ENCODE data around the gene MANBA. TPM values are rescaled to one million over a fixed set of nuclear protein-coding genes. Genes with fewer than 3 reads are reported as not detected.

Gene MANBA
- total RNA-seq, 1 donor from 2014 or later: 48.9 TPM

DNA sequence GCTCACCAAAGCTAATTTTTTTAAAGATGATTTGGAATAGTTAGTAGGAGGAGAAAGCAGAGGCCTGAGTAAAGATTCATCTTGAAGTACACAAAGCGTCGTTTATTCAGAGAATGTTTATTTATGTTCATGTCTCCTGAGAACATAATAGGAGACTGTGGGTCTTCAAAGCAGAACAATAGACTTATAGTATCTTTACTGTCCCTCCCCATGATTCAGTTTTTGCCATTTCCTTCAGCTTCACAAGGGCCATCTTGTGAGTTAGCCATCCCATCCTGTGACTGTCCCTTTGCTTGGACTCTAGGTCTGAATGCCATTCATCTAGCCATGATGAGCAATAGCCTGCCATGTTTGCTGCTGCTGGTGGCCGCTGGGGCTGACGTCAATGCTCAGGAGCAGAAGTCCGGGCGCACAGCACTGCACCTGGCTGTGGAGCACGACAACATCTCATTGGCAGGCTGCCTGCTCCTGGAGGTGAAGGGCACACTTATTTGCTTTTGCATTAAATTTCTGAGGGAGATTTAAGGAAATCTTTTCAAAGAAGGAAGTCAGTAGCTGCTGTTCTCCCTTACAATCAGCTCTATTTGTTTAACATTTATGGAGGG is 153.8 kb downstream of the MANBA start:
- no peaks in the 10 kb centered on the region for H3K9me3 Mint-ChIP-seq (ENCODE audit: low read depth)
- no peaks in the 10 kb centered on the region for H3K4me1 Mint-ChIP-seq (ENCODE audit: low read depth)
- TF ChIP-seq, protein P1, sequence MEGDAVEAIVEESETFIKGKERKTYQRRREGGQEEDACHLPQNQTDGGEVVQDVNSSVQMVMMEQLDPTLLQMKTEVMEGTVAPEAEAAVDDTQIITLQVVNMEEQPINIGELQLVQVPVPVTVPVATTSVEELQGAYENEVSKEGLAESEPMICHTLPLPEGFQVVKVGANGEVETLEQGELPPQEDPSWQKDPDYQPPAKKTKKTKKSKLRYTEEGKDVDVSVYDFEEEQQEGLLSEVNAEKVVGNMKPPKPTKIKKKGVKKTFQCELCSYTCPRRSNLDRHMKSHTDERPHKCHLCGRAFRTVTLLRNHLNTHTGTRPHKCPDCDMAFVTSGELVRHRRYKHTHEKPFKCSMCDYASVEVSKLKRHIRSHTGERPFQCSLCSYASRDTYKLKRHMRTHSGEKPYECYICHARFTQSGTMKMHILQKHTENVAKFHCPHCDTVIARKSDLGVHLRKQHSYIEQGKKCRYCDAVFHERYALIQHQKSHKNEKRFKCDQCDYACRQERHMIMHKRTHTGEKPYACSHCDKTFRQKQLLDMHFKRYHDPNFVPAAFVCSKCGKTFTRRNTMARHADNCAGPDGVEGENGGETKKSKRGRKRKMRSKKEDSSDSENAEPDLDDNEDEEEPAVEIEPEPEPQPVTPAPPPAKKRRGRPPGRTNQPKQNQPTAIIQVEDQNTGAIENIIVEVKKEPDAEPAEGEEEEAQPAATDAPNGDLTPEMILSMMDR (IDR thresholded peaks at IDR 0.05; ENCODE audit: unreplicated experiment): no peak
- no peak for DNase-seq (ENCODE audit: low spot score, unreplicated experiment)
- H3K4me3 Mint-ChIP-seq (ENCODE audit: low read depth): no peak overlapping the region
- H3K36me3 Mint-ChIP-seq (ENCODE audit: insufficient read depth): peaks cover 24% of the 10 kb centered on the region
- no peak overlapping the region for H3K27ac Mint-ChIP-seq
- H3K27me3 Mint-ChIP-seq: no peaks in the 10 kb centered on the region

DNA sequence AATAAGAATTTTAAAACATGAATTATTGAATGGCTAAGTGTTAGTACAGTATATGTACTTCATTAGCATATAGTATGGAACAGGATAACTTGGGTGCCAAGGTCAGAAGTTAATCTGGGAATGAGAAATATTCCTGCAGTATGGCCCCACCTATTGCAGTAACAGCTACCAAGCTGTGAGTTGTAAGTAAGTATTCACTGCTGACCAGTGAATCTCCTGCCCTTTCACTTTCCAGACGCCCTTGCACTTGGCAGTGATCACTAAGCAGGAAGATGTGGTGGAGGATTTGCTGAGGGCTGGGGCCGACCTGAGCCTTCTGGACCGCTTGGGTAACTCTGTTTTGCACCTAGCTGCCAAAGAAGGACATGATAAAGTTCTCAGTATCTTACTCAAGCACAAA is 154.5 kb downstream of the MANBA start:
- TF ChIP-seq, protein P1 (IDR thresholded peaks at IDR 0.05; ENCODE audit: unreplicated experiment): no peak
- H3K36me3 Mint-ChIP-seq (ENCODE audit: insufficient read depth): peaks cover 24% of the 10 kb centered on the region
- no peak overlapping the region for H3K27ac Mint-ChIP-seq

DNA sequence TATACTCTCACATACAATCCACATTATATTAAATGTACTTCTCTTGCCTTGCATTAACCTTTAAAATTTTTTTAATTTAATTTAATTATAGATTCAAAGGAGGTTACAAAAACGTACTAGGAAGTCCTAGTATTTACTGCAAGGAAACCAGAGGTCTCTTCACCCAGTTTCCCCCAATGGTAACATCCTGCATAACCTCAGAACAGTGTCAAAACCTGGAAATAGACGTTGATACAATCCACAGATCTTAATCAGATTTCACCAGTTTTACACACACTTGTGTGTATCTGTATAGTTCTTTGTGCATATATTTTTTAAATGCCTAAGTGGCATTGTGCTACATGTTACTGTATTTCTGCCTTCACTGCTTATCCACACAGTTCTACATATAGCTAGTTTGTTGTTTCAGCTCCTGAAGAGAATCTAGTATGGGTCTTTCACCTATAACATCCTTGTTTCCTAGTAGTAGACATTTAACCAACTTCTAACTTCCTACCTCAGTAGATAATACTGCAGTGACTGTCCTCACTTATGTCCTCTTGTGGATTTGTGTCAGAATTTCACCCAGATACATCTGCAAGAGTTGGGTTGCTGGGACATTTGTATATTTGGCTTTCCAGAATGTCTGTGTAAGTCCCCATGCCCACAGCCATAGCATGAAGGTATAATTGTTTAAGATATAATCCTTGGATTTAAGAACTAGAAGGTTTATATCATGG is 156.4 kb downstream of the MANBA start:
- DNase-seq (ENCODE audit: low spot score, unreplicated experiment): no peak
- Mint-ChIP-seq H3K27ac (no peak overlapping the region), H3K27me3 (no peaks in the 10 kb centered on the region), H3K4me1 (ENCODE audit: low read depth) (no peaks in the 10 kb centered on the region), H3K36me3 (ENCODE audit: insufficient read depth) (peaks cover 18% of the 10 kb centered on the region), H3K4me3 (ENCODE audit: low read depth) (no peak overlapping the region), H3K9me3 (ENCODE audit: low read depth) (no peaks in the 10 kb centered on the region)
- TF ChIP-seq, protein P1 (IDR thresholded peaks at IDR 0.05; ENCODE audit: unreplicated experiment): no peak

More for the DNA sequence above, 154.5 kb downstream of the MANBA start:
- no peaks in the 10 kb centered on the region for H3K9me3 Mint-ChIP-seq (ENCODE audit: low read depth)
- H3K4me3 Mint-ChIP-seq (ENCODE audit: low read depth): no peak overlapping the region
- no peak for DNase-seq (ENCODE audit: low spot score, unreplicated experiment)
- H3K27me3 Mint-ChIP-seq: no peaks in the 10 kb centered on the region
- H3K4me1 Mint-ChIP-seq (ENCODE audit: low read depth): no peaks in the 10 kb centered on the region

DNA sequence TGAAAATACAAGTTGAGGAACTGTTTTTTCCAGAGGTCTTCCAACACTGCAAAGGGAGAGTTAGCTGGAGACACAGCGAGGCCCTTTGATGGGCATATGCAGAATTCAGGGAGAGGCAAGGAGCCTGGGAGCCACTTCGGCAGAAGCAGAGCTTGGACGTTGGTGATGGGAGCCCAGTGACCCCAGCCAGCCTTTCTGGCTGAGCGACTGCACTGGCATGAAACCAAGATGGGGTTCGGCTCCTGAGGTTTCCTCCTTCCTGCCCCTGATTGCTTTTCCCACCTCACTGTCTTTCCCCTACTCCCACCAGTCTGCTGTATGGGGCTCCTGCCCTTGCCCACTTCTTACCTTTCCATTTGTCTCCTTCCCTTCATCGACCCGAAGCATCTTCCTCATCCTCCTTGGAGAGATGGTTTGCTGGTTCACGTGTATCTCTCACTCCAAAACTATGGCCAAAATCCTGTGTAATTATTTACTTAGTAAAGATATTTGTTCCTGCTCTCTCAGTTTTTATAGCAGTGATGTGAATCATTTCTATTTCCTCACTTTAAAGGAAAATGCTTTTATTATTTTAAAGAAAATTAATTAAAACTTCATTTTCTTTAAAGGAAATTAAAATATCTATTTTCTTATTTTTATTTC is 159.1 kb downstream of the MANBA start:
- Mint-ChIP-seq H3K9me3 (ENCODE audit: low read depth) (no peaks in the 10 kb centered on the region), H3K4me3 (ENCODE audit: low read depth) (no peak overlapping the region), H3K27ac (peak overlapping the region; percentile 44), H3K27me3 (no peaks in the 10 kb centered on the region), H3K4me1 (ENCODE audit: low read depth) (no peaks in the 10 kb centered on the region), H3K36me3 (ENCODE audit: insufficient read depth) (peaks cover 14% of the 10 kb centered on the region)
- TF ChIP-seq, protein P1 (IDR thresholded peaks at IDR 0.05; ENCODE audit: unreplicated experiment): no peak
- no peak for DNase-seq (ENCODE audit: low spot score, unreplicated experiment)

DNA sequence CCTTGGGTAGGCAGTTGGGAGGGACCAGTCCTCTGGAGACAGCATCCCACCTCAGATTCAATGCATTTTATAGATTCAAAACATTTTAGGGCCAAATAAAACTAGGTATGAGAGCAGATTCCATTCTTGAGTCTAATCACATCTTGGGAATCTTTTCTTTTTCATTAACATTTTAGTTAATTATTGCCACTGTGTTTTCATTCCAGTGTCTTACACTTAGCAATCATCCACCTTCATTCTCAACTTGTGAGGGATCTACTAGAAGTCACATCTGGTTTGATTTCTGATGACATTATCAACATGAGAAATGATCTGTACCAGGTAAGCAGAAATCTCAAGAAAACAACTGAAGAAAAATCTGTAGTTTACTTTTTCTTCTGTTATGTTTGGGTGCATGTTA is 160.1 kb downstream of the MANBA start:
- Mint-ChIP-seq H3K4me1 (ENCODE audit: low read depth) (no peaks in the 10 kb centered on the region), H3K27me3 (no peaks in the 10 kb centered on the region), H3K9me3 (ENCODE audit: low read depth) (no peaks in the 10 kb centered on the region), H3K4me3 (ENCODE audit: low read depth) (no peak overlapping the region), H3K27ac (no peak overlapping the region), H3K36me3 (ENCODE audit: insufficient read depth) (peaks cover 20% of the 10 kb centered on the region)
- TF ChIP-seq, protein P1 (IDR thresholded peaks at IDR 0.05; ENCODE audit: unreplicated experiment): no peak
- no peak for DNase-seq (ENCODE audit: low spot score, unreplicated experiment)
